NCI-H82 (cell line): ENCODE measurements around the gene HAUS7.
A peak's percentile ranks its signal among the peaks of the same experiment; 100 is the strongest.

ENCODE experiments used
- DNase-seq: peaks from one replicate; lab custom pipeline; 2025; lab: John Stamatoyannopoulos, UW

HAUS7 gene

DNA sequence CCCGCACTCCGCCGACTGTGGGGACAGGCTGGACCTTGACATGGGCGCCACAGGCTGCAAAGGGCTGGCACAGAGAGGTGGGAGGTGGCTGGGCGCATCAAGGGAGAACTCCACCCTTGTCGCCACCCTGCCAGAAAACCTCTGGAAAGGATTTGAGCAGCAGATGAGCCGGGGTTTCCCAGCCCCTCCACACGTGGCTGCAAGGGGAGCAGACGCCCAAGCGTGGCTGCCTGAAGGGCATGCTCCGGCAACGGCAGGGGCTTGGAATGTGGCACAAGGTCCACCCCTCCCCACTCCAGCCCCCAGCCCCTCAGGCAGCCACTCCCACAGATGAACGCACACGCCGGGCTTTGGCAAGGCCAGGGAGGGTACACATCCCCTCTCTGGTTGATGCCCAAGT, 29.0 kb upstream of the HAUS7 start:
- no peak for DNase-seq

DNA sequence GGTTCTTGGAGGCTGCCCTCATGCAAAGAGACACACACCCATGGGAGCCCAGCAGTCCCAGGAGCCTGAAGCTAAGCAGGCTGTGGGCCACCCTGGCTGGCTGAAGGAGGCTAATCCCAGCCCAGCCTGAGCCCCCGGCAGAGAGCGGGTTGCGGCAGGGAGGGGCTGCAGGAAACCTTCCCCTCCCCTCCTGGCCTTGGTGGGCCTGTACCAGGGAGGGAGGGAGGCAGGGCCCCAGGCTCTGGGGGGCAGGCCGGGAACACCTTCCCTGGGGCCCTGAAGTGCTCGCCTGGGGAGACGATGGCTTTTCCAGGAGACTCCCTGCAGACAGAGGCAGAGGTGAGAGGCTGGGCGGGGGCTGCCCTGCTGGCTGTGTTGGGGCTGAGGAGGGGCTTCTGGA, 28.1 kb upstream of the HAUS7 start:
- no peak for DNase-seq

DNA sequence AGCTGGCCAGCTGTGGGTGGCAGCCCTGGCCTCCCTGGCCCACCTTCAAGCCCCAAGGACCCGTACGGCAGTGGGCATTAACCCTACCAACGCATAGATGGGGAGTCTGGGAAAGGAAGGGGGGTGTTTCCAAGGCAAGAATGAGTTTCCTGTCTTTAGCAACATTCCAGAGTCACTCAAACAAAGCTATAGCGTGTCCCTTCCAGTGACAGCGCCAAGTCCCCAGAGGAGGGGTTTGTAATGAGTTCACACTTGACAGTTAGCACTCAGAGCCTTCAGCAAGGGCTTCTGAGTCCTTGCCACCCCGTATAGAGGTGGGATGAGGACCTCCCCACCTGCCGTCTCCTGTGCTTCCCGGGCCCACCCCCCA, 26.2 kb upstream of the HAUS7 start:
- DNase-seq = no peak

- no peak for DNase-seq
Observed at GRCh38 chrX:153495903-153496589, 25.7 kb upstream of the HAUS7 start.

DNA sequence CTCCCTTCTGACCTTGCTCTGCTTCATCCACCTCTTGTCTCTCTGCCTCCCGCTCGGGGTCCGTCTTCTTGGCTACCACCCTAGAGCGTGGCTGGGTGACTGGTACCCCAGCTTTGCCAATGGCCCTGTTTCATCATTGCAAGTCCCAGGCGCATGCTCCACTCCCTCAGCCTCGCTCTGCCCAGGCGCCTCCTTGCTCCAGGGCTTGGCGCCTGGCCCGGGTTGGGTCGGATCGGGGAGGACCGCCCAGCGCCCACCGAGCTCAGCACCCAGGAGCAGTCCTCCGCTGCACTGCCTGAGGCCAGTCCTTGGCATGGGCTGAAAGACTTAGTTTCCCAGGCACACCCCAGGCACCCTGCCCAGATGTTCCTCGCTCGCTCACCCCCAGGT, 25.0 kb upstream of the HAUS7 start:
- DNase-seq = no peak

- DNase-seq = peak; percentile 68
Observed at GRCh38 chrX:153494541-153495361, 24.4 kb upstream of the HAUS7 start, which contains the start of gene BGN. TSS of gene BGN (plus strand) at chrX:153494980. CDS start at chrX:153504632, 9,652 bp downstream.

GRCh38 chrX:153494061-153494460, 23.7 kb upstream of the HAUS7 start:
- no peak for DNase-seq

DNA sequence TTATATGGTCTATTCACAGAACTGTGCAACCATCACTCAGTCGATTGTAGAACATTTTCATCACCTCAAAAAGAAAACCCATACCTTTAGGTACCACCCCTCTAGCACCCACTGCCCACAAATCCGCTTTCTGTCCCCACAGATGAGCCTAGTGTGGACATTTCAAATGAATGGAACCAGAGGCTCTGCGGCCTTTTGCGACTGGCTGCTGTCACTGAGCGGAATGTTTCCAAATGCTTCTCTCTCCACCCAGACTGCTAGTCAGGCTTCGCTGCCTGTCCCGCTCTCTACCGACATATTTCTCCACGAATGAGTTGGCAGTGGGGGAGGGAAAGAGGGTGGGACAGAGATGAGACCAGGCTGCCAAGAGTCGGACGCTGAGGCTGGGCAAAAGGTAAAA, 22.7 kb upstream of the HAUS7 start:
- DNase-seq = no peak

DNA sequence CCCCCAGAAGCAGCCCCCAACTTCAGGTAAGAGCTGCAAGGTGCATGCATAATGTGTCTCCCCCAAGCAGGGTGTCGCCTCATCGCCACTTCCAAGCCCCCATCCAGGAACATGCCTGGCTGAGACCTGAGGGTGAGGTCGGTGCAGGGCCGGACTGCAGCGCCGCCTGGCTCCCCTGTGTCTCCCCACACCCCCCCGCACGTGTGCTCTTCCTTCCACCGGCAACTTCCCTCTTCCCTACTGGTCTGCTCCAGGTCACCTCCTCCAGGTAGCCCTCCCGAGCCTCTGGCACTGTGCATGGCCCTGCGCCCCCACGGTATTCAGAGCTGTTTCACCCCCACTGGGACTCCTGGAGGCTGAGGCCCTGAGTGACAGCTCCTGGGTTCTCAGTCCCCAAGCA, 22.2 kb upstream of the HAUS7 start:
- no peak for DNase-seq

- no peak for DNase-seq
Observed at GRCh38 chrX:153491918-153492317, 21.5 kb upstream of the HAUS7 start.

- no peak for DNase-seq
Observed at GRCh38 chrX:153491351-153491914, 21.1 kb upstream of the HAUS7 start.

DNA sequence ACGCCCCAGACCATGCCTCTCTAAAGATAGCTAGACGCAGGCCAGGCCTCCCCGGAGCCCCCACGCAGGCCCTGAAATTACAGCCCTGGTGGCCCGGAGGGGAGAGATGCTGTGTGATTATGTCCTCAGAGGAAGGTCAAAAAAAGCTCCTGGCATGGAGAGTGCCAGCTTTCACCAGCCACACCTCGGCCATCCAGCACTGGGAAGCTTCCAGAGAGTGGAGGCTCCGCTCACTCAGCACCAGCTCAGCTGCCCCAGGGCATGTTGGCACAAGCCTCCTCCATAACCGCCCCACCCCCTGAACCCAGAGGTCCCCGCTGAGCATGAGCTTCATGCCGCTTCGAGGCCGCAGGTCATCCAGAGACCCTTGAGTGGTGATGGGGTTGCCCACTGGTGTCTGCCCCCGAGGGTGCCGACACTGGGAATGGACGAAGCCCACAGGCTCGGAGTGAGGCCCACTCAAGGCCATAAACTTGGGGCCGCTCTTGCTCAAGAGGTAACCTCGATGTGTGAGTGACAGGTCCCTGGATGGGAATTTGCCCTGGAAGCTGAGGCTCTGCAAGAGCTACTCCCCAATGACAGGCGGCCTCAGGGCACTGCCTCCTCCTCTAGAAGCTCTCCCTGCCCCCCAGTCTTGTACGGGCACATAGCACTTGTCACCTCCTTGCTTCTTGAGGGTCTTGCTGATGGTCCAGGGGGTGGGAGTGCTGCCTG, 20.0 kb upstream of the HAUS7 start:
- no peak for DNase-seq

DNA sequence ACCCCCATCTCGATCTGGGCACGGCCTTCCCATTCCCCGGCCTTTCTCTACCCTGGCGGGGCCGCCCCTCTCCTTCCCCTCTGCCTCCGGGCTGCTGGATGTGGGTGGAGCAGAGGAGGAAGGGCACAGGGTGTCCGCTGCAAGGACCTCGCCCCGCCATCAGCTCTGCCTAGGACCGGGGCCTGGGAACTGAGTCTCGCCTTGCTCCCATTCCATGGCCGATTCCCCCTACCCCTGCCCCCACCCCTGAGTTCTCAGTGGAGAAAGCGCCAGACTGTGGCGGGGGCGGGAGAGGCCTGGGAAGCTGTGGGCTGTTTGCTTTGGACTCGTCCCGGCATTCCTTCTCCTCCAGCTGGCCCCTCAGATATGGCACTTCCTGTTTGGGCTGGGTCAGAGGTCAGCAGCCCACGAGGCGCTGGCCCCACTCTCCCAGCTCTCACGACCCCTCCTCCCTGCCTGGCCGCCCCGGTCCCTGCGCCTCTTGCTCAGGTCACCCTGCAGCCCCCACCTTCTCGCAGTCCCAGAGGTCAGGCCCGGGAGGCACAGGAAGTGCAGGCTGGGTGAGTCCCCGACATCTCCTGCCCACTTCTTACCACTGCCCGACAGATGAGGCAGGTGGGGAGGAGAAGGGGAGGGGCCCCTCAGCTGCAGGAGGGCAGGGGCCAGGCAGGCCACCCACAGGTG, 18.0 kb upstream of the HAUS7 start:
- DNase-seq = peak; percentile 28

DNA sequence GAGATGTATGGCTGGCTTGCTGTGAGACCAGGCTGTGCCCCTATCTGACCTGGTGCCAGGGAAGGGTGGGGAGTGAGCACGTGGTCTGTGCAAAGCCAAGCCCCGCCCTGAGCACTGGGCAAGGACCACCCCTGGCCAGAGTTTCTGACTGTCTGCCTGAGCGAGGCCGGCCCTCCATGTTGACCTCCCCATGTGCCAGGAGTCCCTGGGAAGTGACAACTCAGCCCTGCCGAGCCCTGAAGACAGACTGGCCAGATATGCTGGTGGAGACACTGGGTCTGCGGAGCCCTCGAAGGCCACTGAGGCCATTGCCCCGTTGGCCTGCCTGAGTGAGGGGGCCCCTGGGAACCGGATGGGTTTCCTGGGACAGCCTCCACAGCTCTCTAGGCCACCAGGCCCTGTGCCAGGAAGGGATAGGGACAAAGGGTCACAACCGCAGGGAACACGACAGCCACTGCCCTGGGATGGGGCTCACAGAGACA, 17.3 kb upstream of the HAUS7 start:
- no peak for DNase-seq

DNA sequence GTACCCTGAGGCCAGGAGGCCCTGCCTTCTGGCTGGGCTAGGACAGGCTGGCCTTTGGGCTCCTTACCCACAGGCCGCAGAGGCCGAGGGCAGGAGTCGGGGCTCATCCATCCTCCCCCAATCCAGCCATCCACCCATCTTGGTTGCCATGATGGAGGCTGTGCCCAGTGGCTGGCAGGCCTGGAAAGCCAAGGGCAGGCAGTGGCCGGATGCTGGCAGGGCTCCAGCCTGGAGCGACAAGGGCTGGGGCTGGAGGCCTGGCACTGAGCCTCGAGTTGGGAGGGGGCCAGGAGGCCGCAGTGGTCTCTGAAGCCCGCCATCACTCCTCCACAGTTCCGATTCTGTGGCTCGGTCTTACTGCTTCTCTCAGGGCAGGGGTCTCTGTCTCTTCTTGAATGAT, 15.8 kb upstream of the HAUS7 start:
- DNase-seq = no peak

- DNase-seq = peak; percentile 58
Observed at GRCh38 chrX:153485396-153486080, 15.2 kb upstream of the HAUS7 start.

DNA sequence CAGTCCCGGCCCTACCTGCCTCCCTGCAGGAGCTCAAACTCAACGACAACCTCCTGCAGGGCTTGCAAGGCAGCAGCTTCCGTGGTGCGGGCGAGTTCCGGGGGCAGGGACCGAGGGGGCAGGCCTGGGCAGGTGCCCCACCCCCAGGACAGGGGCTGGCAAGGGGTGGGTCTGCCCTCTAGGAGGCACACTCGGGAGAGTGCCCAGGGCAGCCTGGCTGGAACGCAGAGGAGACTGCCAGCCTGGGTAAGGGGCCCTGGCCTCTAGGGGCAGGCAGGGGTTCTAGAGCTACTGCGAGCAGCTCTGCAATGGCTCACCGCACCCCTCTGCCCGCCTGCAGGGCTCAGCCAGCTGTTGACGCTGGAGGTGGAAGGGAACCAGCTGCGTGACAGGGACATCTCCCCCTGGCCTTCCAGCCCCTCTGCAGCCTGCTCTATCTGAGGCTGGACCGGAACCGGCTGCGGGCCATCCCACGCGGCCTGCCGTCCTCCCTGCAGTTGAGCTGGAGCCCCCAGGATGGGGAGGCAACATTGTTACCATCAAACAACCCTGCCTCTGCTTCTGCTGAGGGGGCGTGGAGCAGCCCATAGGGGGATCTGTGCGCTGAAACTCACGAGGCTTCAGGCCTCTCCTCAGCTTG, 12.1 kb upstream of the HAUS7 start:
- no peak for DNase-seq

GRCh38 chrX:153481043-153481442, 10.7 kb upstream of the HAUS7 start:
- DNase-seq = no peak

- no peak for DNase-seq
Observed at GRCh38 chrX:153478746-153479145, 8.4 kb upstream of the HAUS7 start.

- no peak for DNase-seq
Observed at GRCh38 chrX:153477901-153478300, 7.5 kb upstream of the HAUS7 start.

DNA sequence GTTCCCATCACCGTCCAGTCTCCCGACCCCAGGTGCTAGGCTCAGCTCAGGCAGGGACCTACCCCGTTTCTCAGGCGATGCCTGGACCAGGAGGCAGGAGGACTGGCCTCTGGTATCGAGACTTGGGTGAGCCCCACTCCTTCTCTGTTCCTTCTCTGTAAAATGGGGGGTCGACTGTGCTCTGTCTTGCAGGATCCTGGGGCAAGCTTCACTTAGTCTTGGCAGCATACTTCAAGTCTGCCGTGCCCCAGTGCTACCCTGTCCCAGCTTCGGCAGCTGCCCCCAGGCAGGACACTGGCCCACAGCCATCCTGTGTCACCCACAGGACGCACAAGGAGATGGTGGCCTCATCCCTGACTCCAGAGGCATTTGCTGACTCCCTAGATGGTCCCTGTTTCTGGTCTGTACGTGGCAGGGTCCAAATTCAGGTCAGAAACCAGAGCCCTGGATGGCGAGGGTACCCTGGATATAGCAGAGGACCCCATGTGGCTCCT, 7.0 kb upstream of the HAUS7 start:
- DNase-seq = no peak
